ENCODE data around the gene TAS2R42. TPM values are rescaled to one million over a fixed set of nuclear protein-coding genes. Genes with fewer than 3 reads are reported as not detected.

TAS2R42 gene
- not detected in 2 replicates for total RNA-seq

DNA sequence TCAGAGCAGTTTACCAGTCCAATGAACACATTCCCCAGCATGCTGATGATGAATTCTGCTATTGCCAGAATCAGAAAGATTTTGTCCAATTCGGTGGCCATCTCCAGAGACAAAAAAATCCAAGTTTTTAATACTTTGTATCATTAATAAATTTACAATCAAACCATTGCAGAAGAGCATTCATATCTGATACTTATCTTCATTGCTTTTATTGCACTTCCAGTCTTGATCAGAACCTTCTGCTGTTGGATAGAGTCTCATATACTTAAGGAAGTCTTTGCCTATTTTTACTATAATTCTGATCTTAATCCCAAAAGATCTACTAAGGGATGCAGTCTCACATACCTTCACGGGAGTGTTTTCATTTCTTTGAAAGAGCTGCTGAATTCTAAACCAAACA is at the start of gene TAS2R42:
Gene TAS2R42, minus strand, starts transcription at position 101 of the 400 bp plus-strand sequence. Its CDS starts 0 bp downstream, at position 101.
- DNase-seq (no peak), ATAC-seq (ENCODE audit: low read depth) (no peak)
- ChIA-PET CTCF (no interaction called here), POLR2A (no interaction called here)
- TF ChIP-seq, protein P1, sequence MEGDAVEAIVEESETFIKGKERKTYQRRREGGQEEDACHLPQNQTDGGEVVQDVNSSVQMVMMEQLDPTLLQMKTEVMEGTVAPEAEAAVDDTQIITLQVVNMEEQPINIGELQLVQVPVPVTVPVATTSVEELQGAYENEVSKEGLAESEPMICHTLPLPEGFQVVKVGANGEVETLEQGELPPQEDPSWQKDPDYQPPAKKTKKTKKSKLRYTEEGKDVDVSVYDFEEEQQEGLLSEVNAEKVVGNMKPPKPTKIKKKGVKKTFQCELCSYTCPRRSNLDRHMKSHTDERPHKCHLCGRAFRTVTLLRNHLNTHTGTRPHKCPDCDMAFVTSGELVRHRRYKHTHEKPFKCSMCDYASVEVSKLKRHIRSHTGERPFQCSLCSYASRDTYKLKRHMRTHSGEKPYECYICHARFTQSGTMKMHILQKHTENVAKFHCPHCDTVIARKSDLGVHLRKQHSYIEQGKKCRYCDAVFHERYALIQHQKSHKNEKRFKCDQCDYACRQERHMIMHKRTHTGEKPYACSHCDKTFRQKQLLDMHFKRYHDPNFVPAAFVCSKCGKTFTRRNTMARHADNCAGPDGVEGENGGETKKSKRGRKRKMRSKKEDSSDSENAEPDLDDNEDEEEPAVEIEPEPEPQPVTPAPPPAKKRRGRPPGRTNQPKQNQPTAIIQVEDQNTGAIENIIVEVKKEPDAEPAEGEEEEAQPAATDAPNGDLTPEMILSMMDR (IDR thresholded peaks at IDR 0.05), result no peak
- Mint-ChIP-seq H3K27me3 (no peaks in the 10 kb centered on the region), H3K4me3 (no peak within 1 kb of the TSS), H3K9me3 (no peaks in the 10 kb centered on the region), H3K27ac (no peak within 1 kb of the TSS), H3K36me3 (ENCODE audit: low read depth) (no peaks in the 10 kb centered on the region), H3K4me1 (no peaks in the 10 kb centered on the region)
- intact Hi-C loops (cut with micrococcal nuclease), result no loop called here

- DNase-seq (no peak), ATAC-seq (ENCODE audit: low read depth) (no peak)
- H3K36me3 Mint-ChIP-seq (ENCODE audit: low read depth), result no peaks in the 10 kb centered on the region
- peaks cover 4% of the 10 kb centered on the region for H3K9me3 Mint-ChIP-seq
- intact Hi-C loops (cut with micrococcal nuclease), result no loop called here
- POLR2A ChIA-PET, result no interaction called here
- H3K4me3 Mint-ChIP-seq, result no peak overlapping the region
- no peaks in the 10 kb centered on the region for H3K4me1 Mint-ChIP-seq
- H3K27ac Mint-ChIP-seq, result no peak overlapping the region
- TF ChIP-seq, protein P1 (IDR thresholded peaks at IDR 0.05), result no peak
- CTCF ChIA-PET, result no interaction called here
- no peaks in the 10 kb centered on the region for H3K27me3 Mint-ChIP-seq
These were observed 46.8 kb upstream of the TAS2R42 start for GRCh38 chr12:11233532-11233931.

DNA sequence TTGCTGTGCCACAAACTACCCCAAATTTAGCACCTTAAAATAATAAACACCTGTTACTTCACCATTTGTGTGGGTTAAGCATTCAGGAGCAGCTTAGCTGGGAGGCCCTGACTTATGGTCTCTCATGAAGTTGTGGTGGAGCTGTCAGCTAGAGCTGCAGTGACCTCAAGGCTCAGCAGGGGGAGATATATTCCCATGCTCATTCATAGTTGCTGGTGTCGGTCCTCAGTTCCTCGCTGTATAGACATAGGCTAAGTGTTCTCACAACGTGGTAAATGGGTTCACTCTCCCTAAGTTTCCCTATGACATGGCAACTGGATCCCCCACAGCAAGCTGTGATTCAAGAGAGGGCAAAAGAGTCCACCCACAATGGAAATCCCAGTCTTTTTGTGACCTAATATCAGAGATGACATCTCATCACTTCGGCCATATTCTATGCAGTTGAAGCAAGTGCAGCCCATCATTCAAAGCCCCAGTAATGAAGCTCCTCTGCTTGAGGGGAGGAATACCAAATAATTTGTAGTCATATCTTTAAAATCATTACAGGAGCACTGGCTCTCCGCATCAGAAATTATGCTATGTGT is 41.7 kb upstream of the TAS2R42 start:
- ChIA-PET CTCF (no interaction called here), POLR2A (no interaction called here)
- Mint-ChIP-seq H3K4me1 (no peaks in the 10 kb centered on the region), H3K9me3 (no peaks in the 10 kb centered on the region), H3K27ac (no peak overlapping the region), H3K27me3 (no peaks in the 10 kb centered on the region), H3K36me3 (ENCODE audit: low read depth) (no peaks in the 10 kb centered on the region), H3K4me3 (no peak overlapping the region)
- TF ChIP-seq, protein P1 (IDR thresholded peaks at IDR 0.05), result no peak
- ATAC-seq (ENCODE audit: low read depth), result no peak
- DNase-seq, result no peak
- intact Hi-C loops (cut with micrococcal nuclease), result no loop called here

GRCh38 chr12:11227373-11227772 is 40.6 kb upstream of the TAS2R42 start:
- CTCF ChIA-PET, result no interaction called here
- peaks cover 3% of the 10 kb centered on the region for H3K9me3 Mint-ChIP-seq
- H3K36me3 Mint-ChIP-seq (ENCODE audit: low read depth), result no peaks in the 10 kb centered on the region
- H3K4me3 Mint-ChIP-seq, result no peak overlapping the region
- TF ChIP-seq, protein P1 (IDR thresholded peaks at IDR 0.05), result no peak
- ATAC-seq (ENCODE audit: low read depth) (no peak), DNase-seq (no peak)
- POLR2A ChIA-PET, result no interaction called here
- H3K27ac Mint-ChIP-seq, result no peak overlapping the region
- H3K27me3 Mint-ChIP-seq, result no peaks in the 10 kb centered on the region
- H3K4me1 Mint-ChIP-seq, result no peaks in the 10 kb centered on the region
- intact Hi-C loops (cut with micrococcal nuclease), result no loop called here

GRCh38 chr12:11209113-11209512 is 22.4 kb upstream of the TAS2R42 start:
- ChIA-PET POLR2A (no interaction called here), CTCF (interaction anchor here (1.0 kb wide), 1 partner anchor 438 kb away, joined by 3 read pairs; no protein-coding TSS in a partner anchor)
- intact Hi-C loops (cut with micrococcal nuclease), result no loop called here
- TF ChIP-seq, protein P1 (IDR thresholded peaks at IDR 0.05), result no peak
- H3K27ac Mint-ChIP-seq, result no peak overlapping the region
- H3K4me3 Mint-ChIP-seq, result no peak overlapping the region
- H3K27me3 Mint-ChIP-seq, result no peaks in the 10 kb centered on the region
- H3K36me3 Mint-ChIP-seq (ENCODE audit: low read depth), result peaks cover 5% of the 10 kb centered on the region
- no peak for DNase-seq
- ATAC-seq (ENCODE audit: low read depth), result no peak
- no peaks in the 10 kb centered on the region for H3K4me1 Mint-ChIP-seq
- no peaks in the 10 kb centered on the region for H3K9me3 Mint-ChIP-seq

All from activated B cell treated with CpG ODN at 0.5 μM for 24 hours (primary cell).